Panc1 (cell line): Measurements from ENCODE around the gene LTB. TPM values are rescaled to one million over a fixed set of nuclear protein-coding genes. Genes with fewer than 3 reads are reported as not detected.

Experiments
- ATAC-seq: fragments of 200-7000 bp; cut with Tn5 transposase; 2 replicates; pipeline ENCODE4 v1.9.1; 2020; ENCODE audit warnings: mild to moderate bottlenecking, moderate library complexity
- BruUV-seq: library from RNA; stranded (reverse); fragments of 400-500 nt; replicated peaks from 2 replicates; lab custom pipeline; 2021; lab: Mats Ljungman, UMichigan
- CTCF ChIA-PET: fragments of 300-600 bp; sonication (Branson Sonifier 250); formaldehyde crosslinking; loops from one replicate; lab custom pipeline; 2022; ENCODE audit warnings: antibody characterized with exemption; lab: Charles Lee
- POLR2A ChIA-PET: fragments of 300-600 bp; sonication (Branson Sonifier 250); formaldehyde crosslinking; loops from one replicate; lab custom pipeline; 2022; ENCODE audit warnings: antibody characterized with exemption; lab: Charles Lee
- DNase-seq: peaks from one replicate; pipeline ENCODE4 v3.0.0-alpha.2; 2010; ENCODE audit warnings: low read depth, low spot score
- H3K27ac ChIP-seq: 2 replicates; pipeline ENCODE4 v1.5.1; 2011; ENCODE audit warnings: mild to moderate bottlenecking, low read length, inconsistent platforms
- H3K27me3 ChIP-seq: fragments of 200-500 bp; sonication (Bioruptor generic); 2 replicates; pipeline ENCODE4 v1.6.0; 2014; ENCODE audit warnings: low read length, inconsistent platforms; ENCODE audit not compliant: control insufficient read depth, insufficient read depth
- H3K36me3 ChIP-seq: fragments of 200-500 bp; sonication (Bioruptor generic); 2 replicates; pipeline ENCODE4 v1.5.1; 2014; ENCODE audit warnings: inconsistent platforms, mild to moderate bottlenecking, low read length, moderate library complexity; ENCODE audit not compliant: control insufficient read depth, insufficient read depth
- H3K4me1 ChIP-seq: 2 replicates; pipeline ENCODE4 v1.5.1; 2011; ENCODE audit warnings: inconsistent platforms, mild to moderate bottlenecking, low read length, moderate library complexity; ENCODE audit not compliant: control insufficient read depth, insufficient read depth
- H3K4me3 ChIP-seq, 2 experiments: 2 replicates each; pipeline ENCODE4 v1.5.1; 2011 to 2012; ENCODE audit warnings: low read depth in 2 of 2, low read length in 2 of 2, mild to moderate bottlenecking in 2 of 2, inconsistent platforms in 1 of 2, moderate library complexity in 1 of 2
- H3K9me3 ChIP-seq: fragments of 200-500 bp; sonication (Bioruptor generic); 2 replicates; pipeline ENCODE4 v1.5.1; 2014; ENCODE audit warnings: low read depth, mild to moderate bottlenecking, inconsistent platforms, low read length, moderate library complexity; ENCODE audit not compliant: control insufficient read depth, insufficient read depth
- CTCF ChIP-seq: fragments of 450-650 bp; IDR thresholded peaks from 2 replicates; pipeline ENCODE4 v1.5.1; 2017; ENCODE audit warnings: mild to moderate bottlenecking
- POLR2AphosphoS5 ChIP-seq: IDR thresholded peaks from 2 replicates; pipeline ENCODE4 v1.6.1; 2012; ENCODE audit warnings: mild to moderate bottlenecking, low read depth, low read length, moderate library complexity
- REST ChIP-seq, 2 experiments: IDR thresholded peaks; 2 replicates each; pipeline ENCODE4 v1.6.1; 2011 to 2012; ENCODE audit warnings: low read depth in 2 of 2, control low read depth in 1 of 2, low read length in 1 of 2, mild to moderate bottlenecking in 1 of 2, moderate library complexity in 1 of 2; ENCODE audit not compliant: insufficient read depth in 1 of 2
- SIN3A ChIP-seq: IDR thresholded peaks from 2 replicates; pipeline ENCODE4 v1.6.1; 2012; ENCODE audit warnings: low read depth, mild to moderate bottlenecking, low read length, moderate library complexity, borderline replicate concordance; ENCODE audit not compliant: insufficient read depth
- TCF7L2 ChIP-seq: IDR thresholded peaks from 2 replicates; pipeline ENCODE4 v1.6.1; 2011; ENCODE audit warnings: mild to moderate bottlenecking, low read depth, low read length, inconsistent platforms
- in situ Hi-C: cut with HindIII; loops from 2 replicates; pipeline ENCODE4 v1.10.0; 2016; ENCODE audit warnings: low sequenced_read_pairs, low pct_unique_long_range_greater_than_20kb
- intact Hi-C: fragments of 100-400 bp; cut with micrococcal nuclease; formaldehyde crosslinking; loops from one replicate; pipeline ENCODE4 v1.10.0; 2022; ENCODE audit not compliant: unreplicated experiment
- total RNA-seq: library from RNA; stranded (reverse); gene quantifications from one replicate; pipeline ENCODE4 v1.2.1, GENCODE V29; 2021; ENCODE audit not compliant: unreplicated experiment

Gene LTB
- total RNA-seq, 1 experiment from 2014 or later: 3.7 TPM

DNA sequence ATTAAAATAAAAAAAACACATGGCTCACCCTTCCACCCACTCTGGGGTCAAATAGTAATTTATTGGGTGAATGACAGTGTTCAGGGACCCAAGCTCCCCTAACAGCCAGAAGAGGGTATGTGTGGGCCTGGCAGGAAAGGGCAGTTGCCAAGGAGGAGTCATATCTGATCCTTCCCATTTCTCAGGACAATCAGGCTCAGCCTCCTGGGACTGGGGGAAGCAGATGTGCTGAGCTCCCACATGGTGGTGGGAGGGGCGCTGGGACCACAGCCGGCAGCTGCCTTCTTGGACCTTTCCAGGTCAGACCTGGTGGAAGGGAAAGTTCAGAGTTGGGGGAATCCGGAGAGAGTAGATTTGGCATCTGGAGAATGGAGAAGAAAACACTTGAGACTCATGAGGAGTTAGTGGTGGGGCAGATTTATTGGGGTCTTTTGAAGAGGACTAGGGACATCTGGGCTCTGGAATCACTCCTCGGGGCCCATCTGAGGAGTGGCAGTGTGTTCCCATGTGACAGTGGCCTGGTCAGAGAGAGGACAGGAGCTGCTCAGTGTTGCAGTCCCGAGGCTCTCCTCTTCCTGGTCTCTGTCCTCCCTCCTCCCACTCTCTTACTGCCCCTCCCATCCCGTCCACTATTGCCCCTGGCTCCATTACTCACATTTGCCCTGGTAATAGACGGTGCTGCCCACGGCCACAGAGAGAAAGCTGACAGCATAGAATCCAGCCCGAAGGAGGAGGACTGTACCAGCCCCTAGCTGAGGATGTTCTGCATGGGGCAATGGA is 6.8 kb upstream of the LTB start:
- ATAC-seq (0 out of 2 replicates have a peak, but pooled peaks have one; percentile 24), DNase-seq (no peak)
- Histone ChIP-seq H3K27ac (no peak overlapping the region), H3K36me3 (no peaks in the 10 kb centered on the region), H3K4me3 (no peak overlapping the region), H3K9me3 (no peaks in the 10 kb centered on the region), H3K27me3 (no peaks in the 10 kb centered on the region), H3K4me1 (no peaks in the 10 kb centered on the region)
- intact Hi-C loops: no loop called here
- in situ Hi-C loops: no loop called here
- TF ChIP-seq POLR2AphosphoS5 (no peak), CTCF (no peak), SIN3A (no peak), REST (IDR thresholded peaks at IDR 0.05; ENCODE audit: insufficient read depth in 1 of 2, low read depth in 2 of 2, low read length in 1 of 2) (no peak), TCF7L2 (no peak)
- BruUV-seq: no TSS peak
- CTCF ChIA-PET: no interaction called here
- POLR2A ChIA-PET: no interaction called here

GRCh38 chr6:31587791-31588777 is 5.9 kb upstream of the LTB start:
- in situ Hi-C loops: no loop called here
- no TSS peak for BruUV-seq
- Histone ChIP-seq H3K4me3 (no peak overlapping the region), H3K9me3 (no peaks in the 10 kb centered on the region), H3K4me1 (no peaks in the 10 kb centered on the region), H3K36me3 (no peaks in the 10 kb centered on the region), H3K27ac (no peak overlapping the region), H3K27me3 (no peaks in the 10 kb centered on the region)
- intact Hi-C loops: no loop called here
- ChIA-PET POLR2A (interaction anchor here (0.6 to 0.9 kb wide), 2 partner anchors 31 to 48 kb away, joined by 4 to 6 read pairs; no protein-coding TSS in a partner anchor), CTCF (interaction anchor here (0.5 to 1.5 kb wide), 2 partner anchors 37 to 38 kb away, joined by 3 to 7 read pairs; no protein-coding TSS in a partner anchor)
- DNase-seq (no peak), ATAC-seq (no peak)
- TF ChIP-seq REST (IDR thresholded peaks at IDR 0.05; ENCODE audit: insufficient read depth in 1 of 2, low read depth in 2 of 2, low read length in 1 of 2) (no peak), POLR2AphosphoS5 (no peak), TCF7L2 (no peak)
